Astrocyte of the cerebellum (primary cell): ENCODE results near the gene UTP14C.

Experiments
- DNase-seq: peaks from one replicate; pipeline ENCODE4 v3.0.0-alpha.2; 2011; ENCODE audit warnings: low read depth
- H3K4me3 ChIP-seq: 2 replicates; pipeline ENCODE4 v1.5.1; 2011; ENCODE audit warnings: mild to moderate bottlenecking, low read depth, low read length, moderate library complexity
- CTCF ChIP-seq: IDR thresholded peaks from 2 replicates; pipeline ENCODE4 v1.5.1; 2012; ENCODE audit warnings: low read length, low read depth, moderate library complexity, mild to moderate bottlenecking; ENCODE audit errors: missing control alignments
- in situ Hi-C: cut with HindIII; loops from 2 replicates; pipeline ENCODE4 v1.10.0; 2017; ENCODE audit warnings: low sequenced_read_pairs

The UTP14C gene

DNA sequence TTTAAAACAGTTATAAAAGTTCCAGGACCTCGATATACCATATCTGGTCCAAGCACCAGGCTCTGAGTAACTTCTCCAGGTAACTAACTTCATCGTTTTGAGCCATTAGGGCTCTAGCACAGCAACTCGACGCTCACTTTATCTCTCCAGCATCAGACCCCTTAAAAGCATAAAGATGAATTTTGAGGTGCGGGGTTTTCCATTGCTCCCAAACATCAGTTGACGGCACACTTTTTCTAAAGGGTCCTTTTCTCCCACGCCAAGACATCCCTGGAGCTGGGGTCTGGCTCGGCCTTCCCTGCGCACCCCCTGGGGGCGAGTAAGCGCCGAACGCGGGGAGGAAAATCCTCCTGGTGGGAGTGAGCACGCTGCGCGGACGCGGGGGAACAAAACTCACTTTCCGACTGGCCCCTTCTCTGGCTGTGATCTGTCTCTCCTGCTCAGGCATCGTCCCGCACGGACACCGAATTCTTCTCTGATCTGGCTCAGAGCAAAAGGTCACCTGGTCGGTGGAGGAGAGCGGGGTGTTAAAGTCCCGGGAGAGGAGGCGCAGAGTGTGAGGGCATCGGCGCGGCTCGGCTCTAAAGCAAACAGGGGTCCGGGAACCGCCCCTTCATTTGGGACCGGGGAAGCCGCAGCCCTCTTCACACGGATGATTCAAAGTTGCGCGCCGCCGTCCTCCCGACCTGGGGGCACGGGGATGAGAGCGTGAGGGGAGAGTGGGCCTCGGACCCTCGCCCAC lies 13.4 kb upstream of the UTP14C start, which contains the start of gene ATP7B:
Gene ATP7B, minus strand, starts transcription at position 561 of the 742 bp plus-strand sequence. Its CDS starts 113 bp downstream, at position 448.
- DNase-seq = no peak
- peak; percentile 22 for TF ChIP-seq CTCF
- H3K4me3 ChIP-seq = peak within 1 kb of the TSS; percentile 69
- in situ Hi-C loops = no loop called here

DNA sequence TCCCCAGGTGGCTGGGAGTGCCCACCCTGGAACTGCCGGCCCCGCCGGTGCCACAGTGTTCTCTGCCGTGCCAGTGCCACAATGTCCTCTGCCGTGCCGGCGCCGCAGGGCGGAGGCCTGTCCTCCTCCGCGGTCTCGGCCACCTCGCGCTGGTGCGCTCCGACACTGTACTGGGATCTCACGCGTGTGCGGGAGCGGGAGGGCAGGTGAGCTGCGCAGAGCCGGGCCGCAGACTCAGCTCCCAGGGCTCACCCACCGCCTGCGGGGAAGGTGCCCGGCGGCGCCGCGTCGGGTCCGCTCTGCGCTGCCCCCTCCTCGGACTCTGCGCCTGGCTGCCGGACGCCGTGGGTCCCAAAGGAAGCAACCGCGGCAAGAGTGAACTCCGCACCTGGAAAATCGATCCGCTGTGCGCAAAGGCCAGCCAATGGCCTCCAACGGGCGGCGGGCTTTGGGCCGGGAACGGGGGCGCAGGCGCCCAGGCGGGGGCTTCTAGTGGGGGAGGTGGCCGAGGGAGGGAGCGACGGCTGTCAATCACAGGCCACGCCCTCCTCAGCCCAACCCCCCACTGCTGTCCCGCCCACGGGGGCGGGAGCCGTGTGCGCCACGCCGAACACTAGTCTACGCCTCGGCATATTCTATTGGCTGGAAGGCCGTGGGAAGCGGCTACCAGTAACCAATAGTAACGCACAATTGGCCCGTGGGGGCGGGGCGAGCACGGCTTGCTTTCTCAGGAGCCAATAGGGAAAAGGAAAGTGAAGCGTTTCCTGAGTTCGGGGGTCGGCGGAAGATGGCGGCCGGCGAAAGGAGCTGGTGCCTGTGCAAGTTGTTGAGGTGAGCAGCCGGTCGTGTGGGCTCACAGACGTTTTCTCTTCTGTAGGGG lies 12.6 kb upstream of the UTP14C start, which contains the start of gene ALG11:
Gene ALG11, plus strand, starts transcription at position 767 of the 880 bp plus-strand sequence. Its CDS starts 21 bp downstream, at position 788.
- TF ChIP-seq CTCF = no peak
- peak within 1 kb of the TSS; percentile 69 for H3K4me3 ChIP-seq
- in situ Hi-C loops = no loop called here
- peak; percentile 97 for DNase-seq

DNA sequence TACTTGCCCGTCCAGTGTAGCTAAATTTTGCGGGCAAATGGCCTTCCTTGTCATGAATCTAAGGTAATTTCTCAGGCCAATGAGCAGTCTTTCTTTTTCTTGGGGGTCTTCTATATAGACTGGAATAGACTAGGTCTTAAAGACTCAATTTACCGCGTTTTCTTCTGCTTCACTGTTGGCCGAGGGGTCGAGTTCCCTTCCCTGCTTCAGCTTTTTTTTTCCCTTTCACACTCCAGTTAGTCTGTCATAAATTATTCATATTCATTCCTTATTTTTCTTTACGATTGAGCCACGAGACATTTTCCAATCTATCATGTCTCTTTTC lies 12.0 kb upstream of the UTP14C start:
- no peak for DNase-seq

DNA sequence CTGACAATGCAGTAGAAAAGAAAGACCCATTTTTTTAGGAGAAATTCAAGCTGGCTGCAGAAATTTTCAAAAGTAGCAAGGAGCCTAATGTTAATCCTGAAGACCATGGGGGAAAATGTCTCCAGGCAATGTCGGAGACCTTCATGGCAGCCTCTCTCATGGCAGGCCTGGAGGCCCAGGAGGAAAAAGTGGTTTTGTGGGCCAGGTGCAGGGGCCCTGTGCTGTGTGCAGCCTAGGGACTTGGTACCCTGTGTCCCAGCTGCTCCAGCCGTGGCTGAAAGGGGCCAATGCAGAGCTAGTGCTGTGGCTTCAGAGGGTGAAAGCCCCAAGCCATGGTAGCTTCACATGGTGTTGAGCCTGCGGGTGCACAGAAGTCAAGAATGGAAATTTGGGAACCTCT lies 8.2 kb upstream of the UTP14C start:
- no peak for DNase-seq
- in situ Hi-C loops = no loop called here

More for the DNA sequence above, 12.0 kb upstream of the UTP14C start:
- peak overlapping the region; percentile 69 for H3K4me3 ChIP-seq
- in situ Hi-C loops = no loop called here
- TF ChIP-seq CTCF = no peak

DNA sequence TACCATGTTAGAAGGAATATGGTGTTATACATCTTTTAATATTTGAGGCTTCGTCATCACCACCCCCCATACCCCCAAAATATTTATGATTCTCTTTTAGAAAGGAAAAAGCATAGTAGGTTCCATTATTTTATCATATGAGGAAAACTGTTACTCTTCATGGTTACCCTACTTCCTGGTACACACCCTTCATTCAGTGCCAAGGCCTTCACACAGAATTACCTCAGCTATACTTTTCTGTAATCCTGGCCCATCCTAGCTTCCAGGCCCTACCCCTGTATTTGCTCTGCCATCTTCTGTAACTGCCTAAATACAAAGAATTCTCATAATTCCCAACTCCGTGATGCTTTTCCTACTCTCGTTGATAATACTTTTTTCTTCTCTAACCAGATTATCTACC lies 4.3 kb upstream of the UTP14C start:
- no peak overlapping the region for H3K4me3 ChIP-seq
- in situ Hi-C loops = no loop called here
- no peak for DNase-seq
- no peak for TF ChIP-seq CTCF

More for the DNA sequence above, 8.2 kb upstream of the UTP14C start:
- no peak overlapping the region for H3K4me3 ChIP-seq
- no peak for TF ChIP-seq CTCF

DNA sequence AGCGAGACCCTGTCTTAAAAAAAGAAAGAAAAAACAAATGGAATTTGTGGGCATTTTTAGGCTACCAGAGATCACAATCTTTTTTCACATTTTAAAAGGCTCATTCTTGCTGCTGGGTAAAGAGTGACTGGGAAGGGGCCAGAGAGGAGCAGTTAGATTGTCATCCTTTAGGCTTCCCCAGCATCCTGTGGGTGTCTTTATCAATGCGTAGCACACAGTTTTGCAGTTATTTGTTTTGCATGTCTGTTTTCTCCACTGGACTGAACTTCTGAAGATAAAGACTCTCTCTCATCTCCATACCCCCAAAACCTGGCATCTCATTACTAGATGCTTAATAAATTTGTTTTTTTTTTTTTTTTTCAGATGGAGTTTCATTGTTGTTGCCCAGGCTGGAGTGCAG lies 2.1 kb upstream of the UTP14C start:
- TF ChIP-seq CTCF = no peak
- no peak for DNase-seq
- in situ Hi-C loops = no loop called here
- H3K4me3 ChIP-seq = no peak overlapping the region
